K562 (cell line): ENCODE results near the gene CFAP97D2. TPM values are rescaled to one million over a fixed set of nuclear protein-coding genes. Genes with fewer than 3 reads are reported as not detected.
A peak's percentile ranks its signal among the peaks of the same experiment; 100 is the strongest.

Experiments used
- CHD1 ChIP-seq: fragments of 200-600 bp; sonication (generic); IDR thresholded peaks from one replicate; pipeline ENCODE4 v1.6.1; 2012; ENCODE audit warnings: mild to moderate bottlenecking, moderate library complexity, low read length, inconsistent platforms
- GTF2F1 ChIP-seq: IDR thresholded peaks from 2 replicates; pipeline ENCODE4 v1.6.1; 2011; ENCODE audit warnings: low read depth, low read length, improper control_type of control experiment
- HMGN3 ChIP-seq: IDR thresholded peaks from 2 replicates; pipeline ENCODE4 v1.6.1; 2011; ENCODE audit warnings: borderline replicate concordance, low read depth, mild to moderate bottlenecking, mixed read lengths, low read length; ENCODE audit not compliant: insufficient read length; ENCODE audit errors: extremely low read depth
- NFRKB ChIP-seq: fragments of 450-650 bp; IDR thresholded peaks from 2 replicates; pipeline ENCODE4 v1.6.1; 2016; ENCODE audit warnings: low read depth
- PHB2 ChIP-seq: fragments of 450-650 bp; IDR thresholded peaks from 2 replicates; pipeline ENCODE4 v1.6.1; 2017; ENCODE audit warnings: low read depth
- SIX5 ChIP-seq, 2 experiments: IDR thresholded peaks; 2 replicates each; pipeline ENCODE4 v1.6.1; 2011; ENCODE audit warnings: low read length in 2 of 2, borderline replicate concordance in 1 of 2, low read depth in 1 of 2, mild to moderate bottlenecking in 1 of 2, moderate library complexity in 1 of 2; ENCODE audit not compliant: insufficient read depth in 1 of 2
- XRCC3 ChIP-seq: fragments of 450-650 bp; IDR thresholded peaks from 2 replicates; pipeline ENCODE4 v1.6.1; 2017; ENCODE audit warnings: mild to moderate bottlenecking, moderate library complexity
- polyA plus RNA-seq, 8 experiments: library from polyadenylated mRNA; depleted of rRNA in 4 of 8; stranded (reverse) in 5 of 8; unstranded in 3 of 8; fragments of >200 nt; fragmentation: Nextera tagmentation in 2 of 8; fragmentation: Illumina TruSeq in 1 of 8; extraction: Ambion mirVana in 2 of 8; extraction: Trizol in 1 of 8; gene quantifications; 2 replicates each; pipeline versions ENCODE4 v1.2.1 to v1.2.3, GENCODE V29; 2011 to 2014; ENCODE audit warnings: inconsistent platforms in 1 of 8, missing spikeins in 1 of 8
- total RNA-seq, 7 experiments: library from RNA; depleted of rRNA in 6 of 7; stranded (reverse); fragments of >200 nt in 6 of 7; fragmentation: Illumina TruSeq in 2 of 7; extraction: Trizol in 2 of 7; gene quantifications; 2 replicates each; pipeline versions ENCODE4 v1.2.1 to v1.2.3, GENCODE V29; 2011 to 2021; ENCODE audit warnings: low replicate concordance in 1 of 7
- TF ChIP-seq, protein P1 (sequence below): fragments of 450-650 bp; IDR thresholded peaks from 2 replicates; pipeline ENCODE4 v1.6.1; 2016; ENCODE audit warnings: low read depth
- TF ChIP-seq, protein P2 (sequence below): fragments of 450-650 bp; formaldehyde crosslinking; IDR thresholded peaks from 2 replicates; pipeline ENCODE4 v1.4.0; 2022; ENCODE audit warnings: missing genetic modification characterization
- TF ChIP-seq, protein P3 (sequence below): sonication (generic); formaldehyde crosslinking; IDR thresholded peaks from 2 replicates; pipeline ENCODE4 v1.8.1; 2023; ENCODE audit warnings: mild to moderate bottlenecking, missing genetic modification reagents
- TF ChIP-seq, protein P4 (sequence below): fragments of 450-650 bp; IDR thresholded peaks from 2 replicates; pipeline ENCODE4 v1.6.1; 2018; ENCODE audit not compliant: partially characterized antibody

The CFAP97D2 gene
- total and polyA plus RNA-seq, 9 of the 15 experiments (the other 6 are each of a cell fraction or from before 2014, with no cell fraction given): not detected

DNA sequence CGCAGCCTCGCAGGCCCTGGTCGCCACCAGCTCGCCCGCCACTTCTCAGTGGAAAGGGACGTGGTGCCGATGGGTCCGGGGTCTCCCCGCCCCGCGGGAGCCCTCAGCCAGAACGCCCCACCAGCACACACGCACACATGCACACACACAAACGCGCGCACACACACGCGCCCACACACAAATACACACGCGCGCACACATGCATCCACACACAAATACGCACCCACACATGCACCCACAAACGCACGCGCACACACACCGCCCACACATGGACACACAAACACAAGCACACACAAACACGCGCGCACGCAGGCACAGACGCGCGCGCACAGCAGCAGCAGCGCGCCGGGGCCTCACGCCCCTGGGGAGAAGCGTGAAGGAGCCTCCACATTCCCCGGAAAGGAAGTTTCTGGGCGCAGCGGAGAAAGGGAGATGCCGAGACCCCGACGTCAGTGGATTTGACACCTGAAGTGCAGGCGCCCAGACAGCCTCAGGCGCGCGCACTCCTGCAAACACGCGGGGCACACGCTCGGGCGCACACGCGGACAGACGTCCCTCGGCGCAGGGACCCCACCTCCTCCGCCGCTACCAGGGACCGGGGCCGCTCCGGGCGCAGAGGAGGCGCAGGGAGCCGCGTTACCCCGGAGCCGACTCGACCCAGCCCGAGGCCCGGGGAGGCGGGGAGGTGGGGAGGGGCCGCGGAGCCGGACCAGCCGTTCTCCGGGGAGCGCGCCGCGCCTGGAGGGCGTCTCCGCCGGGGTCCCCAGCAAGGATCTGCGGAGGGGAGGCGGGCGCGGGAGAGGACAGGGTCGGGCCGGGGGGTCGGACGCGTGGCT is 47.3 kb upstream of the CFAP97D2 start (continued):
- TF ChIP-seq, protein P1, sequence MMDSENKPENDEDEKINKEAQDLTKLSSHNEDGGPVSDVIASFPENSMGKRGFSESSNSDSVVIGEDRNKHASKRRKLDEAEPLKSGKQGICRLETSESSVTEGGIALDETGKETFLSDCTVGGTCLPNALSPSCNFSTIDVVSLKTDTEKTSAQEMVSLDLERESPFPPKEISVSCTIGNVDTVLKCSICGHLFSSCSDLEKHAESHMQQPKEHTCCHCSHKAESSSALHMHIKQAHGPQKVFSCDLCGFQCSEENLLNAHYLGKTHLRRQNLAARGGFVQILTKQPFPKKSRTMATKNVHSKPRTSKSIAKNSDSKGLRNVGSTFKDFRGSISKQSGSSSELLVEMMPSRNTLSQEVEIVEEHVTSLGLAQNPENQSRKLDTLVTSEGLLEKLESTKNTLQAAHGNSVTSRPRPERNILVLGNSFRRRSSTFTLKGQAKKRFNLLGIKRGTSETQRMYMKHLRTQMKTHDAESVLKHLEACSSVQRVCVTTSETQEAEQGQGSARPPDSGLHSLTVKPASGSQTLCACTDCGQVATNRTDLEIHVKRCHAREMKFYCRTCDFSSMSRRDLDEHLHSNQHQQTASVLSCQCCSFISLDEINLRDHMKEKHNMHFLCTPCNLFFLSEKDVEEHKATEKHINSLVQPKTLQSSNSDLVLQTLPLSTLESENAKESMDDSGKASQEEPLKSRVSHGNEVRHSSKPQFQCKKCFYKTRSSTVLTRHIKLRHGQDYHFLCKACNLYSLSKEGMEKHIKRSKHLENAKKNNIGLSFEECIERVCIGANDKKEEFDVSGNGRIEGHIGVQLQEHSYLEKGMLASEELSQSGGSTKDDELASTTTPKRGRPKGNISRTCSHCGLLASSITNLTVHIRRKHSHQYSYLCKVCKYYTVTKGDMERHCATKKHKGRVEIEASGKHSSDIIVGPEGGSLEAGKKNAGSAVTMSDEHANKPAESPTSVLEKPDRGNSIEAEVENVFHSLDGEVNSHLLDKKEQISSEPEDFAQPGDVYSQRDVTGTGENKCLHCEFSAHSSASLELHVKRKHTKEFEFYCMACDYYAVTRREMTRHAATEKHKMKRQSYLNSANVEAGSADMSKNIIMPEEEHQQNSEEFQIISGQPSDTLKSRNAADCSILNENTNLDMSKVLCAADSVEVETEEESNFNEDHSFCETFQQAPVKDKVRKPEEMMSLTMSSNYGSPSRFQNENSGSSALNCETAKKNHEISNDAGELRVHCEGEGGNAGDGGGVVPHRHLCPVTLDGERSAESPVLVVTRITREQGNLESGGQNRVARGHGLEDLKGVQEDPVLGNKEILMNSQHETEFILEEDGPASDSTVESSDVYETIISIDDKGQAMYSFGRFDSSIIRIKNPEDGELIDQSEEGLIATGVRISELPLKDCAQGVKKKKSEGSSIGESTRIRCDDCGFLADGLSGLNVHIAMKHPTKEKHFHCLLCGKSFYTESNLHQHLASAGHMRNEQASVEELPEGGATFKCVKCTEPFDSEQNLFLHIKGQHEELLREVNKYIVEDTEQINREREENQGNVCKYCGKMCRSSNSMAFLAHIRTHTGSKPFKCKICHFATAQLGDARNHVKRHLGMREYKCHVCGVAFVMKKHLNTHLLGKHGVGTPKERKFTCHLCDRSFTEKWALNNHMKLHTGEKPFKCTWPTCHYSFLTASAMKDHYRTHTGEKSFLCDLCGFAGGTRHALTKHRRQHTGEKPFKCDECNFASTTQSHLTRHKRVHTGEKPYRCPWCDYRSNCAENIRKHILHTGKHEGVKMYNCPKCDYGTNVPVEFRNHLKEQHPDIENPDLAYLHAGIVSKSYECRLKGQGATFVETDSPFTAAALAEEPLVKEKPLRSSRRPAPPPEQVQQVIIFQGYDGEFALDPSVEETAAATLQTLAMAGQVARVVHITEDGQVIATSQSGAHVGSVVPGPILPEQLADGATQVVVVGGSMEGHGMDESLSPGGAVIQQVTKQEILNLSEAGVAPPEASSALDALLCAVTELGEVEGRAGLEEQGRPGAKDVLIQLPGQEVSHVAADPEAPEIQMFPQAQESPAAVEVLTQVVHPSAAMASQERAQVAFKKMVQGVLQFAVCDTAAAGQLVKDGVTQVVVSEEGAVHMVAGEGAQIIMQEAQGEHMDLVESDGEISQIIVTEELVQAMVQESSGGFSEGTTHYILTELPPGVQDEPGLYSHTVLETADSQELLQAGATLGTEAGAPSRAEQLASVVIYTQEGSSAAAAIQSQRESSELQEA: no peak
- no peak for TF ChIP-seq SIX5 (IDR thresholded peaks at IDR 0.05; ENCODE audit: borderline replicate concordance in 1 of 2, insufficient read depth in 1 of 2, low read depth in 1 of 2, low read length in 2 of 2)
- TF ChIP-seq NFRKB: no peak
- TF ChIP-seq PHB2: no peak
- TF ChIP-seq, protein P2, sequence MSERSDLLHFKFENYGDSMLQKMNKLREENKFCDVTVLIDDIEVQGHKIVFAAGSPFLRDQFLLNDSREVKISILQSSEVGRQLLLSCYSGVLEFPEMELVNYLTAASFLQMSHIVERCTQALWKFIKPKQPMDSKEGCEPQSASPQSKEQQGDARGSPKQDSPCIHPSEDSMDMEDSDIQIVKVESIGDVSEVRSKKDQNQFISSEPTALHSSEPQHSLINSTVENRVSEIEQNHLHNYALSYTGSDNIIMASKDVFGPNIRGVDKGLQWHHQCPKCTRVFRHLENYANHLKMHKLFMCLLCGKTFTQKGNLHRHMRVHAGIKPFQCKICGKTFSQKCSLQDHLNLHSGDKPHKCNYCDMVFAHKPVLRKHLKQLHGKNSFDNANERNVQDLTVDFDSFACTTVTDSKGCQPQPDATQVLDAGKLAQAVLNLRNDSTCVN (CRISPR knock-in tag): no peak
- TF ChIP-seq HMGN3: no peak
- no peak for TF ChIP-seq XRCC3
- TF ChIP-seq, protein P3, sequence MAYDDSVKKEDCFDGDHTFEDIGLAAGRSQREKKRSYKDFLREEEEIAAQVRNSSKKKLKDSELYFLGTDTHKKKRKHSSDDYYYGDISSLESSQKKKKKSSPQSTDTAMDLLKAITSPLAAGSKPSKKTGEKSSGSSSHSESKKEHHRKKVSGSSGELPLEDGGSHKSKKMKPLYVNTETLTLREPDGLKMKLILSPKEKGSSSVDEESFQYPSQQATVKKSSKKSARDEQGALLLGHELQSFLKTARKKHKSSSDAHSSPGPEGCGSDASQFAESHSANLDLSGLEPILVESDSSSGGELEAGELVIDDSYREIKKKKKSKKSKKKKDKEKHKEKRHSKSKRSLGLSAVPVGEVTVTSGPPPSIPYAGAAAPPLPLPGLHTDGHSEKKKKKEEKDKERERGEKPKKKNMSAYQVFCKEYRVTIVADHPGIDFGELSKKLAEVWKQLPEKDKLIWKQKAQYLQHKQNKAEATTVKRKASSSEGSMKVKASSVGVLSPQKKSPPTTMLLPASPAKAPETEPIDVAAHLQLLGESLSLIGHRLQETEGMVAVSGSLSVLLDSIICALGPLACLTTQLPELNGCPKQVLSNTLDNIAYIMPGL: no peak
- TF ChIP-seq, protein P4, sequence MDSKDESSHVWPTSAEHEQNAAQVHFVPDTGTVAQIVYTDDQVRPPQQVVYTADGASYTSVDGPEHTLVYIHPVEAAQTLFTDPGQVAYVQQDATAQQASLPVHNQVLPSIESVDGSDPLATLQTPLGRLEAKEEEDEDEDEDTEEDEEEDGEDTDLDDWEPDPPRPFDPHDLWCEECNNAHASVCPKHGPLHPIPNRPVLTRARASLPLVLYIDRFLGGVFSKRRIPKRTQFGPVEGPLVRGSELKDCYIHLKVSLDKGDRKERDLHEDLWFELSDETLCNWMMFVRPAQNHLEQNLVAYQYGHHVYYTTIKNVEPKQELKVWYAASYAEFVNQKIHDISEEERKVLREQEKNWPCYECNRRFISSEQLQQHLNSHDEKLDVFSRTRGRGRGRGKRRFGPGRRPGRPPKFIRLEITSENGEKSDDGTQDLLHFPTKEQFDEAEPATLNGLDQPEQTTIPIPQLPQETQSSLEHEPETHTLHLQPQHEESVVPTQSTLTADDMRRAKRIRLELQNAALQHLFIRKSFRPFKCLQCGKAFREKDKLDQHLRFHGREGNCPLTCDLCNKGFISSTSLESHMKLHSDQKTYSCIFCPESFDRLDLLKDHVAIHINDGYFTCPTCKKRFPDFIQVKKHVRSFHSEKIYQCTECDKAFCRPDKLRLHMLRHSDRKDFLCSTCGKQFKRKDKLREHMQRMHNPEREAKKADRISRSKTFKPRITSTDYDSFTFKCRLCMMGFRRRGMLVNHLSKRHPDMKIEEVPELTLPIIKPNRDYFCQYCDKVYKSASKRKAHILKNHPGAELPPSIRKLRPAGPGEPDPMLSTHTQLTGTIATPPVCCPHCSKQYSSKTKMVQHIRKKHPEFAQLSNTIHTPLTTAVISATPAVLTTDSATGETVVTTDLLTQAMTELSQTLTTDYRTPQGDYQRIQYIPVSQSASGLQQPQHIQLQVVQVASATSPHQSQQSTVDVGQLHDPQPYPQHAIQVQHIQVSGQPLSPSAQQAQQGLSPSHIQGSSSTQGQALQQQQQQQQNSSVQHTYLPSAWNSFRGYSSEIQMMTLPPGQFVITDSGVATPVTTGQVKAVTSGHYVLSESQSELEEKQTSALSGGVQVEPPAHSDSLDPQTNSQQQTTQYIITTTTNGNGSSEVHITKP: no peak
- TF ChIP-seq GTF2F1: no peak
- TF ChIP-seq CHD1: peak; percentile 35
